Body of pancreas (tissue), 4 donors: ENCODE measurements around the gene TSPAN4. TPM values are rescaled to one million over a fixed set of nuclear protein-coding genes. Genes with fewer than 3 reads are reported as not detected.

Experiments used
- ATAC-seq: fragments of 150-250 bp; one replicate; pipeline ENCODE4 v1.9.1; 2016
- DNase-seq, 4 donors: peaks; one replicate each; pipeline ENCODE4 v3.0.0-alpha.2; 2019
- H3K27ac ChIP-seq, 4 donors: fragments of 200-600 bp; sonication (generic); 1 replicate in 3 of 4; 2 replicates in 1 of 4; pipeline versions ENCODE4 v1.5.1 to v1.6.1; 2016 to 2019; ENCODE audit warnings: mild to moderate bottlenecking in 1 of 4, mixed read lengths in 1 of 4, moderate library complexity in 1 of 4
- H3K27me3 ChIP-seq, 2 donors: fragments of 200-600 bp; sonication (generic); one replicate each; pipeline ENCODE4 v1.6.0; 2016; ENCODE audit warnings: mild to moderate bottlenecking in 1 of 2
- H3K36me3 ChIP-seq, 2 donors: fragments of 200-600 bp; sonication (generic); replicated peaks in 1 of 2; 2 replicates each; pipeline ENCODE4 v1.5.1; 2016; ENCODE audit warnings: low read depth in 2 of 2; ENCODE audit not compliant: insufficient read depth in 1 of 2
- H3K4me1 ChIP-seq: fragments of 200-600 bp; sonication (generic); one replicate; pipeline ENCODE4 v1.6.0; 2016
- H3K4me3 ChIP-seq, 2 donors: fragments of 200-600 bp; sonication (generic); 1 replicate in 1 of 2; 2 replicates in 1 of 2; pipeline ENCODE4 v1.5.1; 2016 to 2019
- H3K9me3 ChIP-seq, 3 donors: fragments of 200-600 bp; sonication (generic); 1 replicate in 2 of 3; 2 replicates in 1 of 3; pipeline ENCODE4 v1.5.1; 2016
- CTCF ChIP-seq, 7 experiments: fragments of 450-650 bp in 4 of 7; fragments of 200-600 bp in 3 of 7; sonication (generic) in 3 of 7; IDR thresholded peaks; one replicate each; pipeline ENCODE4 v1.5.1; 2016 to 2019; ENCODE audit warnings: antibody characterized with exemption in 7 of 7
- POLR2A ChIP-seq, 3 donors: fragments of 450-650 bp; IDR thresholded peaks; one replicate each; pipeline ENCODE4 v1.6.1; 2016; ENCODE audit warnings: antibody characterized with exemption in 3 of 3, mild to moderate bottlenecking in 2 of 3
- WGBS, 2 donors: methylation state at CpG; one replicate each; pipeline ENCODE4 v1.1.5; 2017; 5-methylcytosine and 5-hydroxymethylcytosine counted together
- intact Hi-C: fragments of 100-400 bp; cut with DNase I; formaldehyde crosslinking; loops from one replicate; pipeline ENCODE4 v1.15.1; 2023
- total RNA-seq, 2 donors: library from RNA; depleted of rRNA; stranded (reverse); fragments of >200 nt; gene quantifications; one replicate each; pipeline ENCODE4 v1.1.0, GENCODE V29; 2016

Gene TSPAN4
- total RNA-seq, 2 donors from 2014 or later = 44.9 to 87.7 TPM

GRCh38 chr11:898540-899190 is 56.0 kb downstream of the TSPAN4 start:
- ATAC-seq (no peak), DNase-seq (peak in 1 of 4 donors; percentile 39)
- Histone ChIP-seq H3K27me3 (no peaks in the 10 kb centered on the region), H3K4me3 (no peak overlapping the region), H3K27ac (no peak overlapping the region), H3K4me1 (no peaks in the 10 kb centered on the region), H3K9me3 (no peaks in the 10 kb centered on the region), H3K36me3 (peaks cover 17 to 39% of the 10 kb centered on the region in 2 donors)
- intact Hi-C loops = no loop called here
- TF ChIP-seq POLR2A (IDR thresholded peaks at IDR 0.05) = no peak
- TF ChIP-seq CTCF (IDR thresholded peaks at IDR 0.05) = peak in 4 of 7 experiments; percentile 15 to 31 (median 18)
- WGBS, 2 donors = 86 to 100% methylated on average over 2 to 16 of the region's 22 CpGs

- no peak for DNase-seq
- TF ChIP-seq POLR2A (IDR thresholded peaks at IDR 0.05) (no peak), CTCF (IDR thresholded peaks at IDR 0.05) (no peak)
- peaks cover 17 to 44% of the 10 kb centered on the region in 2 donors for H3K36me3 ChIP-seq
- intact Hi-C loops = no loop called here
- H3K27me3 ChIP-seq = no peaks in the 10 kb centered on the region
- H3K27ac ChIP-seq = no peak overlapping the region
- no peaks in the 10 kb centered on the region for H3K4me1 ChIP-seq
- H3K4me3 ChIP-seq = no peak overlapping the region
- H3K9me3 ChIP-seq = no peaks in the 10 kb centered on the region
- WGBS, 2 donors = 90 to 94% methylated on average over 7 to 10 of the region's 11 CpGs
- no peak for ATAC-seq
These were observed 57.1 kb downstream of the TSPAN4 start for GRCh38 chr11:899724-900123.

- TF ChIP-seq POLR2A (IDR thresholded peaks at IDR 0.05) = no peak
- no peak for TF ChIP-seq CTCF (IDR thresholded peaks at IDR 0.05)
- H3K4me3 ChIP-seq = no peak overlapping the region
- peaks cover 17 to 44% of the 10 kb centered on the region in 2 donors for H3K36me3 ChIP-seq
- WGBS, 2 donors = 89 to 100% methylated on average over 1 to 7 of the region's 7 CpGs
- H3K27ac ChIP-seq = no peak overlapping the region
- H3K4me1 ChIP-seq = peaks cover 7% of the 10 kb centered on the region
- intact Hi-C loops = no loop called here
- H3K27me3 ChIP-seq = no peaks in the 10 kb centered on the region
- no peaks in the 10 kb centered on the region for H3K9me3 ChIP-seq
- DNase-seq (no peak), ATAC-seq (no peak)
These were observed 57.9 kb downstream of the TSPAN4 start for GRCh38 chr11:900545-900944.

GRCh38 chr11:901452-902061 is 58.9 kb downstream of the TSPAN4 start:
- H3K4me1 ChIP-seq = peaks cover 15% of the 10 kb centered on the region
- no peaks in the 10 kb centered on the region for H3K27me3 ChIP-seq
- no peak for ATAC-seq
- no peaks in the 10 kb centered on the region for H3K9me3 ChIP-seq
- no peak overlapping the region for H3K4me3 ChIP-seq
- TF ChIP-seq CTCF (IDR thresholded peaks at IDR 0.05) (no peak), POLR2A (IDR thresholded peaks at IDR 0.05) (no peak)
- peaks cover 17 to 44% of the 10 kb centered on the region in 2 donors for H3K36me3 ChIP-seq
- H3K27ac ChIP-seq = no peak overlapping the region
- intact Hi-C loops = no loop called here
- no peak for DNase-seq
- 91 to 92% methylated on average over 14 to 19 of the region's 19 CpGs for WGBS, 2 donors
